Astrocyte (in vitro differentiated cells and primary cell): Measurements from ENCODE around the gene SCAPER. TPM values are rescaled to one million over a fixed set of nuclear protein-coding genes. Genes with fewer than 3 reads are reported as not detected.
"Not testable (repeated sequence)": the region's sequence is repeated elsewhere in the genome, so short reads cannot be mapped to it uniquely, and the experiment has no call there.

Source experiments
- DNase-seq: peaks from one replicate; pipeline ENCODE4 v3.0.0-alpha.2; 2010; ENCODE audit warnings: low read depth
- FAIRE-seq: peaks from 2 replicates; lab custom pipeline; 2011; peaks lifted over from hg19 to GRCh38; lab: Jason Lieb, UNC
- H2AFZ ChIP-seq: 2 replicates; pipeline ENCODE4 v1.6.0; 2012; ENCODE audit warnings: low read depth, low read length, inconsistent platforms
- H3K27ac ChIP-seq: 2 replicates; pipeline ENCODE4 v1.5.1; 2011; ENCODE audit warnings: low read depth, low read length, inconsistent platforms
- H3K27me3 ChIP-seq: 2 replicates; pipeline ENCODE4 v1.6.0; 2011; ENCODE audit warnings: low read length, inconsistent platforms; ENCODE audit not compliant: insufficient read depth
- H3K36me3 ChIP-seq: 2 replicates; pipeline ENCODE4 v1.5.1; 2011; ENCODE audit warnings: low read length, inconsistent platforms; ENCODE audit not compliant: insufficient read depth
- H3K4me1 ChIP-seq: 2 replicates; pipeline ENCODE4 v1.5.1; 2011; ENCODE audit warnings: low read length, inconsistent platforms; ENCODE audit not compliant: insufficient read depth
- H3K4me2 ChIP-seq: 2 replicates; pipeline ENCODE4 v1.6.0; 2012; ENCODE audit warnings: low read length, inconsistent platforms
- H3K4me3 ChIP-seq: 2 replicates; pipeline ENCODE4 v1.5.1; 2011; ENCODE audit warnings: low read depth, mild to moderate bottlenecking, low read length, inconsistent platforms; ENCODE audit not compliant: insufficient read depth
- H3K79me2 ChIP-seq: 2 replicates; pipeline ENCODE4 v1.6.0; 2012; ENCODE audit warnings: mild to moderate bottlenecking, low read length, inconsistent platforms; ENCODE audit not compliant: insufficient read depth
- H3K9ac ChIP-seq: 2 replicates; pipeline ENCODE4 v1.6.0; 2012; ENCODE audit warnings: mild to moderate bottlenecking, low read length, inconsistent platforms
- H3K9me3 ChIP-seq: 2 replicates; pipeline ENCODE4 v1.5.1; 2012; ENCODE audit warnings: low read depth, mild to moderate bottlenecking, low read length, inconsistent platforms; ENCODE audit not compliant: insufficient read depth
- H4K20me1 ChIP-seq: 2 replicates; pipeline ENCODE4 v1.6.0; 2012; ENCODE audit warnings: low read length, inconsistent platforms; ENCODE audit not compliant: insufficient read depth
- H3K27ac Mint-ChIP-seq: one replicate; pipeline ENCODE4 v1.8.0; 2021; ENCODE audit warnings: mild to moderate bottlenecking, mixed read lengths; ENCODE audit not compliant: unreplicated experiment
- H3K27me3 Mint-ChIP-seq: one replicate; pipeline ENCODE4 v1.8.0; 2021; ENCODE audit warnings: low read depth, mixed read lengths; ENCODE audit not compliant: unreplicated experiment
- H3K36me3 Mint-ChIP-seq: one replicate; pipeline ENCODE4 v1.8.0; 2021; ENCODE audit warnings: low read depth, mixed read lengths; ENCODE audit not compliant: unreplicated experiment
- H3K4me1 Mint-ChIP-seq: one replicate; pipeline ENCODE4 v1.8.0; 2021; ENCODE audit warnings: low read depth, mixed read lengths; ENCODE audit not compliant: unreplicated experiment
- H3K4me3 Mint-ChIP-seq: one replicate; pipeline ENCODE4 v1.8.0; 2021; ENCODE audit warnings: mild to moderate bottlenecking, moderate library complexity, mixed read lengths; ENCODE audit not compliant: unreplicated experiment
- H3K9me3 Mint-ChIP-seq: one replicate; pipeline ENCODE4 v1.8.0; 2021; ENCODE audit warnings: mild to moderate bottlenecking, mixed read lengths; ENCODE audit not compliant: unreplicated experiment
- CTCF ChIP-seq: IDR thresholded peaks from 2 replicates; pipeline ENCODE4 v1.5.1; 2011; ENCODE audit warnings: low read depth, mild to moderate bottlenecking, inconsistent platforms, low read length, moderate library complexity; ENCODE audit not compliant: insufficient read depth
- EZH2 ChIP-seq: IDR thresholded peaks from 2 replicates; pipeline ENCODE4 v1.6.1; 2012; ENCODE audit warnings: mild to moderate bottlenecking, low read length, inconsistent platforms; ENCODE audit not compliant: insufficient read depth
- microRNA-seq: library from miRNA; unstranded; fragments of <30 nt; microRNA quantifications from one replicate; pipeline ENCODE4 v1.2.0, GENCODE V29; 2020
- total RNA-seq: library from RNA; stranded (reverse); gene quantifications from 2 replicates; pipeline ENCODE4 v1.2.1, GENCODE V29; 2021

SCAPER gene
- total RNA-seq, 1 donor from 2014 or later, result 8.6 TPM

- Histone ChIP-seq H3K4me3 (no peak overlapping the region), H3K9me3 (no peaks in the 10 kb centered on the region), H3K36me3 (no peaks in the 10 kb centered on the region), H3K79me2 (peaks cover 91% of the 10 kb centered on the region), H4K20me1 (peaks cover 78% of the 10 kb centered on the region), H2AFZ (no peak overlapping the region), H3K27me3 (no peaks in the 10 kb centered on the region), H3K9ac (no peak overlapping the region), H3K4me2 (no peak overlapping the region), H3K27ac (no peak overlapping the region), H3K4me1 (no peaks in the 10 kb centered on the region)
- no peak for DNase-seq
- no peaks in the 10 kb centered on the region for H3K27me3 Mint-ChIP-seq
- no peaks in the 10 kb centered on the region for H3K4me1 Mint-ChIP-seq
- no peak overlapping the region for H3K4me3 Mint-ChIP-seq
- peaks cover 2% of the 10 kb centered on the region for H3K36me3 Mint-ChIP-seq
- no peaks in the 10 kb centered on the region for H3K9me3 Mint-ChIP-seq
- no peak overlapping the region for H3K27ac Mint-ChIP-seq
- TF ChIP-seq CTCF (no peak), EZH2 (no peak)
- FAIRE-seq, result no peak
Observed at GRCh38 chr15:76298986-76299385, 606.2 kb downstream of the SCAPER start.

GRCh38 chr15:76297951-76298350 lies 607.2 kb downstream of the SCAPER start:
- not testable (repeated sequence) for H3K36me3 ChIP-seq, H3K36me3 Mint-ChIP-seq, H3K4me1 ChIP-seq, H3K4me3 Mint-ChIP-seq, H3K4me1 Mint-ChIP-seq, H3K27ac ChIP-seq, H3K4me2 ChIP-seq, H3K27me3 ChIP-seq, H3K27me3 Mint-ChIP-seq, DNase-seq, H3K9me3 Mint-ChIP-seq, H3K9ac ChIP-seq, FAIRE-seq, H3K4me3 ChIP-seq, H3K27ac Mint-ChIP-seq, H2AFZ ChIP-seq, H3K9me3 ChIP-seq
- peaks cover 91% of the 10 kb centered on the region for H3K79me2 ChIP-seq
- H4K20me1 ChIP-seq, result peaks cover 75% of the 10 kb centered on the region

Small RNA genes within 50 kb of the gene (microRNA-seq; reads per million reads assigned to microRNA genes)
- gene MIR3713, result not detected

Other genes with a start within 250 kb of the SCAPER start
- gene RCN2, start 26.4 kb upstream of the SCAPER start, total RNA-seq, result 68.0 and 80.2 TPM in 2 replicates
- gene PSTPIP1, start 89.8 kb upstream of the SCAPER start, total RNA-seq, result not detected in 2 replicates
- 223 and 245 TPM in 2 replicates for gene TSPAN3, start 165.8 kb upstream of the SCAPER start, total RNA-seq